Activated naive CD4-positive, alpha-beta T cell treated with anti-CD3 and anti-CD28 coated beads, Interleukin-2, amount 50 U/mL, for 24 hours (primary cell): ENCODE measurements around the gene MX2.

Source experiments
- H3K27ac Mint-ChIP-seq: one replicate; pipeline ENCODE4 v1.8.0; 2021; ENCODE audit warnings: mild to moderate bottlenecking, mixed read lengths
- H3K27me3 Mint-ChIP-seq: one replicate; pipeline ENCODE4 v1.8.0; 2021; ENCODE audit warnings: mixed read lengths
- H3K36me3 Mint-ChIP-seq: one replicate; pipeline ENCODE4 v1.8.0; 2021; ENCODE audit warnings: mixed read lengths
- H3K4me1 Mint-ChIP-seq: one replicate; pipeline ENCODE4 v1.8.0; 2021; ENCODE audit warnings: mixed read lengths
- H3K4me3 Mint-ChIP-seq: one replicate; pipeline ENCODE4 v1.8.0; 2021; ENCODE audit warnings: mild to moderate bottlenecking, mixed read lengths
- H3K9me3 Mint-ChIP-seq: one replicate; pipeline ENCODE4 v1.8.0; 2021; ENCODE audit warnings: mixed read lengths

Gene MX2

GRCh38 chr21:41441546-41441945, 79.7 kb downstream of the MX2 start:
- Mint-ChIP-seq H3K9me3 (no peaks in the 10 kb centered on the region), H3K27me3 (no peaks in the 10 kb centered on the region), H3K27ac (no peak overlapping the region), H3K4me3 (no peak overlapping the region), H3K4me1 (no peaks in the 10 kb centered on the region), H3K36me3 (peaks cover 12% of the 10 kb centered on the region)

DNA sequence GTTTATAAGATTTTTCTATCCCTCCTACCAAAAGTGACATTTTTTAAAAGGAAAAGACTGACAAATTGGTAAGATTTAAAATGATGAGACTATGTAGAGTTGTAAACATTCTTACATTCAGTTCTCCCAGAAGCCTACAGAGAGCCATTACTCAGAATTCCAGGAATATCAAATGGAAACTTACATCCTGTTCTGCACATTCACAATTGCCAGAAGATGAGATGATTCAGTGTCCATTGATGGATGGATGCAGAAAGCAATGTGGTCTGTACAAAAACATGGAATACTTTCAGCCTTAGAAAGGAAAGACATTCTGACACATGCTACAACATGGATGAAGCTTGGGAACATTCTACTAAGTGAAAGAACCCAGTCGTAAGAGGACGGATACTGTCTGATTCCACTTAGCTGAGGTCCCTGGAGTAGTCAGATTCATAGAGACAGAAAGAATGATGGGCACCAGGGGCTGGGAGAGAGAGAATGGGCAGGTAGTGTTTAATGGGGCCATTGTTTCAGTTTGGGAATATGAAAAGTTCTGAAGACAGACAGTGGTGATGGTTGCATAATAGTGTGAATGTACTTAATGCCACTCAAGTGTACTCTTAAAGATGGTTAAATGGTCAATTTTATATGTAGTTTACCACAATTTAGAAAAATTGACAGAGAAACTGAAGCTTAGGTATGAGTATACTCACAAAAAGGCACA, 80.8 kb downstream of the MX2 start:
- no peaks in the 10 kb centered on the region for H3K9me3 Mint-ChIP-seq
- no peaks in the 10 kb centered on the region for H3K4me1 Mint-ChIP-seq
- H3K4me3 Mint-ChIP-seq = no peak overlapping the region
- no peaks in the 10 kb centered on the region for H3K27me3 Mint-ChIP-seq
- peak overlapping the region; percentile 1 for H3K27ac Mint-ChIP-seq
- H3K36me3 Mint-ChIP-seq = peaks cover 12% of the 10 kb centered on the region

DNA sequence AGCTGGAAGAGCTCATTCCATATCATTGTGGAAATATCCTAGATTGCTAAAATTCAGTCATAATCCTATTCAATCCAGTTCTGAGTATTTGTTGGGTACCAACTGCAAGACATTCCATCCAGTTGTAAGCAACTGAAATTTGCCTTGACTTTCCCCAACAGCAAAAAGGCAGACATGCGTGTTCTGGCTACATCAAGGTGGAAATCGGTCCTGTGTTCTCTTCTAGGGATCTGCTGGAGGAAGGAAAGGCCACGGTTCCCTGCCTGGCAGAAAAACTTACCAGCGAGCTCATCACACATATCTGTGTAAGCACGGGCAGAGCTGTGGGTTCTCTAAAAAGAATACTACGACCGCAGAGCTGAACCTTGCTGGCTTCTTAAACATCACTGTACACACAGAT, 81.7 kb downstream of the MX2 start:
- peak overlapping the region; percentile 74 for H3K27ac Mint-ChIP-seq
- H3K4me3 Mint-ChIP-seq = no peak overlapping the region

DNA sequence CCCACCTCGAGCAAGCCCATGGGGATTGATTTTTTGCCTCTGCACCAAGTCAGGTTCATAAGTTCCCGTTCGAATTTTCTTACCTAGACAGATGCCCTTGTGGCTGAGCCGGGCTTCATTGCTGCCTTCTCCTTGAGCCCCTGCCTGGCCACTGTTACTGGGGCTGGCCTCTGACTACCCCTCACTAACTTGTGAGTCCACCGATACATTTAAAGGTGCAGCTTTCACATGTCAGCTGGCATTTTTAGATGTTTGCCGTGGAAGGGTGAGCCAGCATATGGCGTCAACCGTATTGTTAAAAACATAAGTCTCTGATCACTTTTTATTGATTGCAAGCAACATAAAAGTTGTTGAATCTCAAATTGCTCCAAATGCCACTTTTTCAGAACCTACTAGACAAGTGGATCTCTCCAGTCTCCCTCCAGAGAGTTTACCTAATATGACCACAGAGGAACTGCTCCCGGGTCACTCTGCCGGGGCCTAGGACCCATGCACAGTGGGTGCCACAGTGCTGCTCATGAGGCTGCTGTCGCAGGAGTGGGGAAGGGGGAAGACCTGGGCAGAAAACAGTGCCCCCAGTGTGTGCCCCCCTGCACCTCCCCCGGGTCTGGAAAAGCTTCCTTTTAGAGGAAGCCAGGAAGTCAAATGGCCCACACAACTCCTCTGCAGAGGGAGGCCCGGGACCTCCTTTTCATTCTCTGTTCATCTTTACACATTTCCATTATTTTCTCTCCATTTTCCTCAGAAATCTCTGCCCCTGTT, 83.1 kb downstream of the MX2 start:
- peaks cover 9% of the 10 kb centered on the region for H3K36me3 Mint-ChIP-seq
- H3K27ac Mint-ChIP-seq = peak overlapping the region; percentile 46
- no peaks in the 10 kb centered on the region for H3K27me3 Mint-ChIP-seq
- H3K4me1 Mint-ChIP-seq = no peaks in the 10 kb centered on the region
- H3K4me3 Mint-ChIP-seq = no peak overlapping the region
- H3K9me3 Mint-ChIP-seq = no peaks in the 10 kb centered on the region

More for the DNA sequence above, 81.7 kb downstream of the MX2 start:
- Mint-ChIP-seq H3K36me3 (peaks cover 10% of the 10 kb centered on the region), H3K9me3 (no peaks in the 10 kb centered on the region), H3K27me3 (no peaks in the 10 kb centered on the region), H3K4me1 (no peaks in the 10 kb centered on the region)

DNA sequence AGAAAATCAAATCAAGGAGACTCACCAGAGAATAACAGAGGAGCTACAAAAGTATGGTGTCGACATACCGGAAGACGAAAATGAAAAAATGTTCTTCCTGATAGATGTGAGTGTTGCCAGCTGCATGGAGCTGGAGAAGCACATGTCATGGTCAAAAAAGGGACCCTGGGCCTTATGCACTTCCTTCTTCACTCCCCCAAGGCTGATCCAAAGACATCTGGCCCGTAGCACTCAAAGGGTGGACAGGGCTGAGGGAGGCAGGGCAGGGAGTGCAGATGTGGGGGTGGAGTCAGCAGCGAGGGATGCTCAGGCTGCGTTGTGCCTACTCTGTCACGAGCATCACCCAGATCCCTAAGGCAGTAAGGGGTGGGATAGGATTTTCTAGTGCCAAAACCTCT, 83.6 kb downstream of the MX2 start:
- Mint-ChIP-seq H3K27ac (no peak overlapping the region), H3K27me3 (no peaks in the 10 kb centered on the region), H3K9me3 (no peaks in the 10 kb centered on the region), H3K4me3 (no peak overlapping the region), H3K4me1 (no peaks in the 10 kb centered on the region), H3K36me3 (peaks cover 8% of the 10 kb centered on the region)

DNA sequence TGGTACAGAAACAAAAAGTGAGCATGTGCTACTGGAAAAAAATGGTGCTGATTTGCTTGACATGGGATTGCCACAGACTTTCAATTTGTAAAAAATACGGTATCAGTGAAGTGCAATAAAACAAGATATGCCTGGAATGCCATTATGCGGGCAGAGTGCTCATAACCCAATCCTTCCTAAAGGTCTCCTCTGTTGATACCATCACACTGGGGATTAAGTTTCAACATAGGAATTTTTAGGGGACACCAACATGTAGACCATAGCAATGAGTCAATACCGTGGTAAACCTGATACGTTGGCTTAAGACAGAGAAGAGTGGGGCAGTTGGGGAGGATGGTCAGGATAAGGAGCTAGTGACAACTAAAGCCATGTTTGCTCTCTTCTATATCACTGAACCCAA, 84.8 kb downstream of the MX2 start:
- no peaks in the 10 kb centered on the region for H3K4me1 Mint-ChIP-seq
- H3K36me3 Mint-ChIP-seq = peaks cover 7% of the 10 kb centered on the region
- no peaks in the 10 kb centered on the region for H3K27me3 Mint-ChIP-seq
- H3K4me3 Mint-ChIP-seq = no peak overlapping the region
- H3K9me3 Mint-ChIP-seq = no peaks in the 10 kb centered on the region
- no peak overlapping the region for H3K27ac Mint-ChIP-seq

DNA sequence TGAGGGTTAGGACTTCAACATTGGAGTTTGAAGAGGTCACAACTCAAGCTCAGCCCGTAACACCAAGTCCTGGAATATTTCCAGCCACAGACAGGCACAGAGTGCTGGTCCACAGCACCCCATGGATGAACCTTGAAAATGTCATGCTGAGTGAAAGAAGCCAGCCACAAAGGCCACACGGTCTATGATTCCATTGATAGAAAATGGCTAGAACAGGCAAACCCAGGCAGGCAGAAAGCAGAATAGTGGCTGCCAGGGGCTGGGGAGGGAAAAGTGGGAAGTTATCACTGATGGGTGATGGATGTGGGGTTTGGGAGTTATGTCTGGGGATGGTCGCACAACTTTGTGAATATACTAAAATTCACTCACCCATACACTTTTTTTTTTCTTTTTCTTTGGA, 85.5 kb downstream of the MX2 start:
- no peaks in the 10 kb centered on the region for H3K4me1 Mint-ChIP-seq
- no peaks in the 10 kb centered on the region for H3K9me3 Mint-ChIP-seq
- no peak overlapping the region for H3K4me3 Mint-ChIP-seq
- H3K27me3 Mint-ChIP-seq = no peaks in the 10 kb centered on the region
- H3K27ac Mint-ChIP-seq = peak overlapping the region; percentile 83
- H3K36me3 Mint-ChIP-seq = peaks cover 4% of the 10 kb centered on the region

DNA sequence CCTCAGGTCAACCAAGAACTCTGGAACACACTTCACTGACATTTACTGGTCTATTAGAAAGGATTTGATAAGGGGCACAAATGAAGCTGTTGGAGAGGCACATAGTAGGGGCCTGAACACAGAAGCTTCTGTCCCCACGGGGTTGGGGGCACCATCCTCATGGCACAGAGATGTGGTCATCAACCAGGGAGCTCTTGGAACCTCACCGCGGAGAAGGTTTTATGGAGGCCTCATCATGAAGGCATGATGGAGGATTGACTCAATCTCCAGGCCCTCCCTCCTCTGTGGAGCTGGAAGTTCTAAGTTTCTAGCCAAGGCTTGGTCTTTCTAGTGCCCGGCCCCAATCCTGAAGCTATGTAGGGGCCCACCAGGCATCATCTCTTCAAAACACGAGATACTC, 87.8 kb downstream of the MX2 start:
- no peaks in the 10 kb centered on the region for H3K27me3 Mint-ChIP-seq
- H3K4me1 Mint-ChIP-seq = no peaks in the 10 kb centered on the region
- no peak overlapping the region for H3K4me3 Mint-ChIP-seq
- H3K27ac Mint-ChIP-seq = no peak overlapping the region
- H3K36me3 Mint-ChIP-seq = peaks cover 7% of the 10 kb centered on the region
- no peaks in the 10 kb centered on the region for H3K9me3 Mint-ChIP-seq

- Mint-ChIP-seq H3K27ac (peak overlapping the region; percentile 51), H3K9me3 (no peaks in the 10 kb centered on the region), H3K4me1 (no peaks in the 10 kb centered on the region), H3K27me3 (no peaks in the 10 kb centered on the region), H3K36me3 (peaks cover 7% of the 10 kb centered on the region), H3K4me3 (no peak overlapping the region)
Measured at GRCh38 chr21:41451753-41452676, 90.2 kb downstream of the MX2 start.

GRCh38 chr21:41453198-41453597, 91.4 kb downstream of the MX2 start:
- Mint-ChIP-seq H3K27ac (peak overlapping the region; percentile 37), H3K27me3 (no peaks in the 10 kb centered on the region), H3K4me3 (no peak overlapping the region), H3K9me3 (no peaks in the 10 kb centered on the region), H3K36me3 (peaks cover 2% of the 10 kb centered on the region), H3K4me1 (no peaks in the 10 kb centered on the region)

DNA sequence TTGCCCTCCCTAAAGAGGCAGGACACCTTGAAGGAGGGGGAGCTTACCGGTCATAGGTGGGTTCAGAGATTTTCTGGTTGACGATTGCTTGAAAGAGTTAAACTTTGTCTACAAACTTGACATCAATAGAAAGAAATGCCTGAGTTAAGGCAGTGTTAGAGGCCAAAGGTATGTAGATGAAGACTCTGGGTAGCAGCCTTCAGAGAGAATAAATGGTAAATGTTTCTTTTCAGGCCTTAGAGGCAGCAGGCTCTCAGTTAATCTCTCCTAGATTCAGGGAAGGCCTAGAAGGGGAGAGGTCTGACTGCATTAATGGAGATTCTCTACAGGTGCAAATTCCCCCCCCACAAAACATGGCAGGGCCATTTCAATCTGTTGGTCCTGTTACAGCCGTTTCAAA, 91.9 kb downstream of the MX2 start:
- Mint-ChIP-seq H3K9me3 (no peaks in the 10 kb centered on the region), H3K4me3 (no peak overlapping the region), H3K4me1 (no peaks in the 10 kb centered on the region), H3K36me3 (peaks cover 2% of the 10 kb centered on the region), H3K27me3 (no peaks in the 10 kb centered on the region), H3K27ac (peak overlapping the region; percentile 37)

DNA sequence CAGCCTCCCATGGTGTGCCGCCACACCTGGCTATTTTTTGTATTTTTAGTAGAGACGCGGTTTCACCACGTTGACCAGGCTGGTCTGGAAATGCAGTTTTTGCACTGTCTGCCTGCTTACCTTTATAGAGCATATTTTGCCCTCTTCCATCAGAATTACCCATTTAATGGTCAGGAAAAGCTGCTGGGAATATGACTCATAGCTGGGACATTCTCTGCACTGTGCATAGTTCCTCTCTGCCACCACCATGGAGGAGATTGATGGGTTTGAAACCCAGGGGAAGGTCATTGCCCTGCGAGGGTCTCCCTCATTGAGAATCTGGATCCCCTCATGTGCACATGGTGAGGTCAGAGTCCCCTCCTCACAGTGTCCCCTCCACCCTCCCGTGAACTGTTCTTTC, 96.3 kb downstream of the MX2 start:
- H3K4me3 Mint-ChIP-seq = no peak overlapping the region
- no peaks in the 10 kb centered on the region for H3K27me3 Mint-ChIP-seq
- no peaks in the 10 kb centered on the region for H3K4me1 Mint-ChIP-seq
- H3K9me3 Mint-ChIP-seq = no peaks in the 10 kb centered on the region
- no peaks in the 10 kb centered on the region for H3K36me3 Mint-ChIP-seq
- H3K27ac Mint-ChIP-seq = no peak overlapping the region

DNA sequence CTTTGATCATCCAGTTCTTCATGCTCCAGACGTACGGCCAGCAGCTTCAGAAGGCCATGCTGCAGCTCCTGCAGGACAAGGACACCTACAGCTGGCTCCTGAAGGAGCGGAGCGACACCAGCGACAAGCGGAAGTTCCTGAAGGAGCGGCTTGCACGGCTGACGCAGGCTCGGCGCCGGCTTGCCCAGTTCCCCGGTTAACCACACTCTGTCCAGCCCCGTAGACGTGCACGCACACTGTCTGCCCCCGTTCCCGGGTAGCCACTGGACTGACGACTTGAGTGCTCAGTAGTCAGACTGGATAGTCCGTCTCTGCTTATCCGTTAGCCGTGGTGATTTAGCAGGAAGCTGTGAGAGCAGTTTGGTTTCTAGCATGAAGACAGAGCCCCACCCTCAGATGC, 96.7 kb downstream of the MX2 start:
- Mint-ChIP-seq H3K27me3 (no peaks in the 10 kb centered on the region), H3K9me3 (no peaks in the 10 kb centered on the region), H3K4me1 (no peaks in the 10 kb centered on the region), H3K27ac (no peak overlapping the region), H3K4me3 (no peak overlapping the region), H3K36me3 (no peaks in the 10 kb centered on the region)
